Coronary artery (tissue), 2 donors: ENCODE data around the gene CHPF.
A peak's percentile ranks its signal among the peaks of the same experiment; 100 is the strongest.

ENCODE experiments used
- DNase-seq: peaks from one replicate; pipeline ENCODE4 v3.0.0-alpha.2; 2017; ENCODE audit warnings: low spot score
- H3K27ac ChIP-seq, 2 donors: fragments of 200-600 bp; sonication (generic); one replicate each; pipeline ENCODE4 v1.5.1; 2016 to 2019
- H3K4me3 ChIP-seq: fragments of 200-600 bp; sonication (generic); 2 replicates; pipeline ENCODE4 v1.5.1; 2016; ENCODE audit warnings: mild to moderate bottlenecking, moderate library complexity
- TF ChIP-seq, protein P1 (sequence below): fragments of 200-600 bp; sonication (generic); IDR thresholded peaks from one replicate; pipeline ENCODE4 v1.5.1; 2019; ENCODE audit warnings: antibody characterized with exemption

The CHPF gene

DNA sequence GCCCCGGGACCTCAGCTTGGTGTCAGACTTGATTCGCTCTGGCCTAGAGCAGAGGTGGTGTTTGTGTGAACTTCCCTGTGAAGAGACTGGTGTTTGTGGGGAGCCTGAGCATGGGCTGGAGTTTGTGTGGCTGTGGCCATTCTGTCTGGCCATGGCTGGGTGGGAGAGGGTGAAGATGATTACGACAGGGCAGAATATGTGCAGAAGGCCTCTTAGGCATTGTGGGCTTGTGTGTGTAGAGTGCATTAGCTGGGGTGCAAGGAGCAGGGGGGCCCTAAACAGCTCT, 17.2 kb upstream of the CHPF start:
- Histone ChIP-seq H3K4me3 (no peak overlapping the region), H3K27ac (no peak overlapping the region)
- TF ChIP-seq, protein P1, sequence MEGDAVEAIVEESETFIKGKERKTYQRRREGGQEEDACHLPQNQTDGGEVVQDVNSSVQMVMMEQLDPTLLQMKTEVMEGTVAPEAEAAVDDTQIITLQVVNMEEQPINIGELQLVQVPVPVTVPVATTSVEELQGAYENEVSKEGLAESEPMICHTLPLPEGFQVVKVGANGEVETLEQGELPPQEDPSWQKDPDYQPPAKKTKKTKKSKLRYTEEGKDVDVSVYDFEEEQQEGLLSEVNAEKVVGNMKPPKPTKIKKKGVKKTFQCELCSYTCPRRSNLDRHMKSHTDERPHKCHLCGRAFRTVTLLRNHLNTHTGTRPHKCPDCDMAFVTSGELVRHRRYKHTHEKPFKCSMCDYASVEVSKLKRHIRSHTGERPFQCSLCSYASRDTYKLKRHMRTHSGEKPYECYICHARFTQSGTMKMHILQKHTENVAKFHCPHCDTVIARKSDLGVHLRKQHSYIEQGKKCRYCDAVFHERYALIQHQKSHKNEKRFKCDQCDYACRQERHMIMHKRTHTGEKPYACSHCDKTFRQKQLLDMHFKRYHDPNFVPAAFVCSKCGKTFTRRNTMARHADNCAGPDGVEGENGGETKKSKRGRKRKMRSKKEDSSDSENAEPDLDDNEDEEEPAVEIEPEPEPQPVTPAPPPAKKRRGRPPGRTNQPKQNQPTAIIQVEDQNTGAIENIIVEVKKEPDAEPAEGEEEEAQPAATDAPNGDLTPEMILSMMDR = no peak
- no peak for DNase-seq

DNA sequence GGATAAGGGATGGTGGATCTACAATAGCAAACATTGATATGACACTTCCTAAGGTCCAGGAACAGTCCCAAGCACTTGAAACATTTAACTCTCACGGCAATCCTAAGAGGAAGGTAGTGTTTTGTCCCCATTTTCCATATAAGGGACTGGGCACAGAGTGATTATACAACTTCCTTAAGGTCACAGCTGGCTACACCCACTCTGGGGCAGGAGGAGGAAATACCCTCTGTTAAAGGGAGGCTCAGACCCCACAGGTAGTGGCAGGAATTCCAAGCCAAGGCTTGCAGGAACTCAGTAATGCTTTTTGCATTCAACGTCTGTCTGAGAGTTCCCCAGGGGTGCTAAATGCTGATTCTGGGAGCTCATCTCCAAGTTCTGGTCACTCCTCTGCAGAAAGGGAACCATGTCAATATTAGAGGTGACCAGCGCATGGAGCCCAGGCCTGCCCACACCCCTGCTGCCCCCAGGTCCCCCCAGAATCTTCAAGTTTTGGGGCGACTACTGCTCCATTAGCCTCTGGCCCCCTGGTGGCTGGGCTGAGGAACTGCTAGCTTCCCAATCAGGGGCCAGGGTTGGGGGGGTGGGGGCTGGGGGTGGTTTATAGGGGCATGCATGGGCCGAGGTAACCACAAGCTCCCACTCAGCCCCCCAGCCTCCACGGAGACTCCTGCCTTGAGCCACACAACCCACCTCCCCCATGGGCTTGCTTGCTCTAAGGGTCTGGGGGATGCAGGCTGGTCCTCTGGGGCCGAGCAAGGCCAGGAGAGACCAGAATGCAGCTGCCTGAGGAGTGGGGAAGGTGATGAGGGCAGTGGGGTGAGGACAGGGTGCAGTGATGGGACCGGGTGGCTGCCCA, 16.7 kb upstream of the CHPF start:
- TF ChIP-seq, protein P1 = peak; percentile 90
- Histone ChIP-seq H3K27ac (no peak overlapping the region), H3K4me3 (no peak overlapping the region)
- DNase-seq = no peak

DNA sequence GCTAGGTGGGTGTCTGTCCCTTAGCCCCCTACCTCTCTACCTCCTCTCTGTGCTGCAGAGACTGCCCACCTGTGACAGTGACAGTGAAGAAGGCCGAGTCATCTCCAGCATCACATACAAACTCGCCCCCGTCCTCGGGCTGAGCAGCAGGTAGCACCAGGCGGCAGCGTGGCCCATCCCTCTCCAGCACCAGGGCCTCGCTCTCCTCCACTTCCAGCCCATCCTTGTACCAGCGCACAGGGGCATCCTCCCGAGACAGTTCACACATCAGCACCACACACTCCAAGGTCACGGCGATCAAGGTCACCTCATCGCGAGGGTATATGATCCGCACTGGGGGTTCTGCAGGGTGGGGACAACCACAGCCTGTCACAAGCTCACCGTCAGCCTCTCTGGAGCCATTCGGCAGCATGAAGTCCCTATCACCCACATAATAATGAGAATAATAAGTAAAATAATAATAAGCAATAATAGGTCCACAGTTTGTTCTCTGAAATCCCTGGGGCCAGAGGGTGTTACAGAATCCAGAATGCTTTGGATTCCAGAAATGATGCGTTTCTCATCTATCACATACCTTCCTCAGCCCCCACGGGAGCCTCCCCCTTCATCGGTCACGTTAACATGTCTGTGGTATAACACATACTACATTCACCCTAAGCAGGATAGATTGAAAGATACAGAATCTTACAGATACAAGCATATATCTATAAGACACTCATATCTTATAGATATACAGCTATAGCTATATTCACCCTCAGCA, 15.7 kb upstream of the CHPF start:
- no peak overlapping the region for H3K27ac ChIP-seq
- H3K4me3 ChIP-seq = no peak overlapping the region
- TF ChIP-seq, protein P1 = no peak
- DNase-seq = no peak

DNA sequence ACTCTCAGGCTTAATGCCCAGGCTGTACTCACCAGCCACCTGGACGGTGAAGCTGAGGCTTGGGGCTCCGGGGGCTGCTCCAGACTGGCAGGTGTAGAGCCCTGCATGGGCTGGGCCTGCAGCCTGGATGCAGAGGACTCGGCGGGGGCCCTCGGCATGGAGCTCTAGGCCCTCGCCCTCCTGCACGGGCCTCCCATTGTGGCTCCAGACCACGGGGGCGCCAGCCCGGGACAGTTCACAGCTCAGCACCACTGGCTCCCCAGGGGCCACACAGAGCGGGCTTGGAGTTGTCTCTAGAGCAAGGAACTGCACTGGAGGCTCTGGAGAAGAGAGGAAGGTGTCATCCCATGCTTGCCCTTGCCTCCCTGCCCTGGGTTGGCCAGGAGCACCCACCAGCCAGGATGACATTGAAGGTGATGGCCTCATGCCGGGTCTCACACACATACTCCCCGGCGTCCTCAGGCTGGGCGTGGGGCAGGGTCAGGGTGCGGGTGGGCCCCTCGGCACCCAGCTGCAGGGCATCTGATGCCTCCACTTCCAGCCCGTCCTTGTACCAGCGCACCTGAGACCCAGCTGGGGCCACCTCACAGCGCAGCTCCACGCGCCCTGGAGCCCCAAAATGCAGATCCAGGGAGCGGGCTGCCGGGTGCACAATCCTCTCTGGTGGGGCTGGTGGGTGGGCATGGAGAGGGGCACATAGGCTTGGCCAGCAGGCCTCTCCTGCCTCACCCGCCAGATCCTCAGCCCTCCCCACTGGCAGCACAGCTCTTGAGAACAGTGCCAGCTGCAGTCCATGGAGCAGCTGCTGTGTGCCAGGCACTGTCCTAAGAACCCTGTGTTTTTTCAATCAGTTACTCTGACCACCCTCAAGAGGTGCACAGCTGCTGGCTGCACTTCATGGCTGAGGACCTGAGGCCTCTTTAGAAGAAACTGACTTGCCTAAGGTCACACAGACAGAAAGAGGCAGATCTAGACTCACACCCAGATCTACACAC, 14.5 kb upstream of the CHPF start:
- H3K27ac ChIP-seq = no peak overlapping the region
- no peak for DNase-seq
- no peak overlapping the region for H3K4me3 ChIP-seq
- TF ChIP-seq, protein P1 = no peak

DNA sequence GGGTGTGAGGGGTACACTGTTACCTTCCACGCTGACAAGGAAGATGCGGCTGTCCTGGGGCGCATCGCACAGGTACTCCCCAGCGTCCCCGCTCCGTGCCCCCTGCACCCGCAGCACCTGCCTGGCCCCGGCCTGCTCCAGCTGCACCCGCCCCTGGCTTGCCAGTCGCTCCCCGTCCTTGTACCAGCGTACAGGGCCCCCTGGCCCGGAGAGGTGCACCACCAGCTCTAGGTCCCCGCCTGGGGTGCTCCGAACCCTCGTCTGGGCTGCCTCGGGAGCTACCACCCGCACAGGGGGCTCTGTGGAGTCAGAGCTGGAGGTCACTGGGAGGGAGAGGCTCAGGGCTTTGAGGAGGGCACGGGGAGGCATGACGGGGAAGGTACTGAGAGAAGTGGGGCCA, 13.7 kb upstream of the CHPF start:
- TF ChIP-seq, protein P1 = no peak
- DNase-seq = no peak
- H3K4me3 ChIP-seq = no peak overlapping the region
- no peak overlapping the region for H3K27ac ChIP-seq

DNA sequence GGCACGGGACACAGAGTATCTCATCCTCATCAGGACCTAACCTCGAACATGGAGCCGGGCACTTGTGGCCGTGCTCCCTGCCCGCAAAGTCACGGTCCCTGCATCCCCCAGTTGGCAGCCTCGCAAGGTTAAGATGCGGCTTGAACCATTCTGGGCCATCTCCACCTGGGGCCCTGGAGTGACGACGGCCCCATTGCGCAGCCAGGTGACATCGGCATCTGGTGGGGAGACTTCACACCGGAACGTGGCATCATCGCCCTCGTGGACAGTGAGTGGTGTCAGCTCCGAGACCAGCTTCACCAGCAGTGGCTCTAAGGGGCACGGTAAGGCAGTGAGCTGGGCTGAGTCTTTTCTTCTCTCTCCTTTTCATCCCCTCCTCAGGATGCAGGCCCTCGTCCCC, 12.8 kb upstream of the CHPF start:
- TF ChIP-seq, protein P1 = no peak
- DNase-seq = no peak
- Histone ChIP-seq H3K27ac (no peak overlapping the region), H3K4me3 (no peak overlapping the region)
